Transverse colon (tissue), 4 donors: Measurements from ENCODE around the gene PARP4.

Experiments used
- POLR2A ChIP-seq: fragments of 450-650 bp; IDR thresholded peaks from one replicate; pipeline ENCODE4 v1.6.1; 2016; ENCODE audit warnings: antibody characterized with exemption, mild to moderate bottlenecking, moderate library complexity
- POLR2AphosphoS5 ChIP-seq, 3 donors: sonication (generic); formaldehyde crosslinking; IDR thresholded peaks; one replicate each; pipeline ENCODE4 v1.6.1; 2016; ENCODE audit warnings: antibody characterized with exemption in 3 of 3
- TF ChIP-seq, protein P1 (sequence below), 5 experiments: fragments of 200-600 bp in 3 of 5; fragments of 450-650 bp in 2 of 5; sonication (generic) in 3 of 5; IDR thresholded peaks; 1 replicate in 2 of 5; 2 replicates in 3 of 5; pipeline ENCODE4 v1.5.1; 2016 to 2017; ENCODE audit warnings: antibody characterized with exemption in 5 of 5, inconsistent platforms in 3 of 5, mild to moderate bottlenecking in 2 of 5, moderate library complexity in 1 of 5

GRCh38 chr13:24520733-24521132 is 8.2 kb upstream of the PARP4 start:
- TF ChIP-seq, protein P1, sequence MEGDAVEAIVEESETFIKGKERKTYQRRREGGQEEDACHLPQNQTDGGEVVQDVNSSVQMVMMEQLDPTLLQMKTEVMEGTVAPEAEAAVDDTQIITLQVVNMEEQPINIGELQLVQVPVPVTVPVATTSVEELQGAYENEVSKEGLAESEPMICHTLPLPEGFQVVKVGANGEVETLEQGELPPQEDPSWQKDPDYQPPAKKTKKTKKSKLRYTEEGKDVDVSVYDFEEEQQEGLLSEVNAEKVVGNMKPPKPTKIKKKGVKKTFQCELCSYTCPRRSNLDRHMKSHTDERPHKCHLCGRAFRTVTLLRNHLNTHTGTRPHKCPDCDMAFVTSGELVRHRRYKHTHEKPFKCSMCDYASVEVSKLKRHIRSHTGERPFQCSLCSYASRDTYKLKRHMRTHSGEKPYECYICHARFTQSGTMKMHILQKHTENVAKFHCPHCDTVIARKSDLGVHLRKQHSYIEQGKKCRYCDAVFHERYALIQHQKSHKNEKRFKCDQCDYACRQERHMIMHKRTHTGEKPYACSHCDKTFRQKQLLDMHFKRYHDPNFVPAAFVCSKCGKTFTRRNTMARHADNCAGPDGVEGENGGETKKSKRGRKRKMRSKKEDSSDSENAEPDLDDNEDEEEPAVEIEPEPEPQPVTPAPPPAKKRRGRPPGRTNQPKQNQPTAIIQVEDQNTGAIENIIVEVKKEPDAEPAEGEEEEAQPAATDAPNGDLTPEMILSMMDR (IDR thresholded peaks at IDR 0.05) = no peak
- TF ChIP-seq POLR2A = no peak
- no peak for TF ChIP-seq POLR2AphosphoS5 (IDR thresholded peaks at IDR 0.05)
